T-helper 17 cell (primary cell): Measurements from ENCODE around the gene ANO10. TPM values are rescaled to one million over a fixed set of nuclear protein-coding genes. Genes with fewer than 3 reads are reported as not detected.
"Not testable (repeated sequence)": the region's sequence is repeated elsewhere in the genome, so short reads cannot be mapped to it uniquely, and the experiment has no call there.

Experiments
- ATAC-seq: fragments of 150-1000 bp; cut with Tn5 transposase; 2 replicates; pipeline ENCODE4 v1.10.0; 2021; ENCODE audit warnings: mild to moderate bottlenecking, moderate library complexity
- DNase-seq, 3 donors: peaks; one replicate each; pipeline versions ENCODE4 v3.0.0 to v3.0.0-alpha.2; 2020 to 2021
- H3K9me3 ChIP-seq: one replicate; pipeline ENCODE4 v1.7.0; 2013; ENCODE audit warnings: low read length, mild to moderate bottlenecking; ENCODE audit not compliant: control insufficient read depth, poor library complexity, severe bottlenecking
- H3K27ac Mint-ChIP-seq: one replicate; pipeline ENCODE4 v1.8.0; 2022; ENCODE audit warnings: mild to moderate bottlenecking, moderate library complexity, mixed read lengths
- H3K27me3 Mint-ChIP-seq: one replicate; pipeline ENCODE4 v1.8.0; 2022; ENCODE audit warnings: mixed read lengths
- H3K36me3 Mint-ChIP-seq: one replicate; pipeline ENCODE4 v1.8.0; 2022; ENCODE audit warnings: low read depth, mixed read lengths
- H3K4me1 Mint-ChIP-seq: one replicate; pipeline ENCODE4 v1.8.0; 2022; ENCODE audit warnings: mild to moderate bottlenecking, mixed read lengths
- H3K4me3 Mint-ChIP-seq: one replicate; pipeline ENCODE4 v1.8.0; 2022; ENCODE audit warnings: mild to moderate bottlenecking, moderate library complexity, mixed read lengths
- total RNA-seq, 4 donors: library from RNA in 2 of 4; stranded (reverse) in 2 of 4; gene quantifications; one replicate each; pipeline ENCODE4 v1.2.3 and lab custom pipeline; 2022 to 2026

ANO10 gene
- total RNA-seq, 2 donors from 2014 or later: 8.5 to 11.1 TPM

DNA sequence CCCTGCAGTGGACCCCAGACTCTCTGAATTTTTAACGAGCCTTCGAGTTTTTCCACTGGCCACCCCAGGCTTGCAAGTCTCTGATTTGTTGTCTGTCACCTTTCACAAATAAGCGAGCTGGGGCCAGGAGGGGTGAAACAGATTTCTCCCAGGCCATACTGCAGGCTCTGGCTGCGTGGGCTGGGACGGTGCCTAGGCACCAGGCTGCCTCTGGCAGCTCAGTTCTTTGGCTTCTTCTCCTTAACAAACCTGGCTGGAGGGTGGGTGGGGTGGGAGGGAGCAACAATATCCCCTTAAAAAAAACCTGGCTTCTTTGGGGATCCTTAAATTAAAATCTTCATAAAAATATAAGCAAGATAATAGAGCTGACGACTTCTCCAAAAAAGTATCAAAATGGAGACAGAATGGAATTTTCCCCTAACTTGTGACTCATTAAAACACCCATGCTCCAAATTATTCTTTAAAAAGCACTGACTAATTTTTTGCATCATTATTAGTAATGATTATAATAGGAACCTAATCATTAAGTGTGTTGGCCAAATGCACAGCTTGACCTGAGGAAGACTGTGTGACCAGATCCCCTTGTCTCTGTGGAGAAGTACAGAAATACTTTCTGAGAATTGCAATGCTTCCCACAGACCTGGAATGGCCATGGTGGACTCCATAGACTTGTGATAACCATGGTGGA is 251.4 kb downstream of the ANO10 start:
- Mint-ChIP-seq H3K27me3 (no peaks in the 10 kb centered on the region), H3K4me3 (no peak overlapping the region), H3K27ac (no peak overlapping the region), H3K36me3 (no peaks in the 10 kb centered on the region), H3K4me1 (no peaks in the 10 kb centered on the region)
- no peaks in the 10 kb centered on the region for H3K9me3 ChIP-seq
- ATAC-seq: no peak
- DNase-seq: no peak

GRCh38 chr3:43369404-43370292 is 252.2 kb downstream of the ANO10 start:
- H3K4me3 Mint-ChIP-seq: no peak overlapping the region
- H3K27me3 Mint-ChIP-seq: no peaks in the 10 kb centered on the region
- no peak overlapping the region for H3K27ac Mint-ChIP-seq
- H3K36me3 Mint-ChIP-seq: no peaks in the 10 kb centered on the region
- H3K9me3 ChIP-seq: no peaks in the 10 kb centered on the region
- no peaks in the 10 kb centered on the region for H3K4me1 Mint-ChIP-seq
- ATAC-seq: peak; percentile 28
- no peak for DNase-seq

GRCh38 chr3:43366885-43367284 is 254.9 kb downstream of the ANO10 start:
- H3K9me3 ChIP-seq: no peaks in the 10 kb centered on the region
- Mint-ChIP-seq H3K27me3 (no peaks in the 10 kb centered on the region), H3K4me3 (no peak overlapping the region), H3K4me1 (no peaks in the 10 kb centered on the region), H3K27ac (peak overlapping the region; percentile 74), H3K36me3 (no peaks in the 10 kb centered on the region)
- ATAC-seq (no peak), DNase-seq (no peak)

DNA sequence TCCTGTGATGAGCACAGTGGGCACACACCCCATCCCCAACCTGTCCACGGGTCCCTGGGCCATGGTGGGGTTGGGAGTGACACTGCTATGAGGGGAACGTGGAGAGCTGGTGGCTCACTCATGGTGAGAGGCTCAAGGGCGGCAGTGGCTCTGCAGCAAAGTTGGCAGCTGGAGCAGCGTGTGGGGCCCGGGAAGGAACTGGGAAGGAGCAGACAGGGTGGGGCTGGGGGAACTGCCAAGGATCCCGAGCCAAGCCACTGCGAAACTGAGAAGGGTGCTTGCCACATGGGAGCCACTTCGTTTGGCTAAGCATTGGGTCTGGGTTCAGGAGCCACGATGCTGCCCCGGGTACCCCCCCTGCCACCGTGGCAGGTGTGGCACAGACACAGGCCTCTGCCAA is 255.3 kb downstream of the ANO10 start:
- H3K4me1 Mint-ChIP-seq: no peaks in the 10 kb centered on the region
- DNase-seq: no peak
- no peak overlapping the region for H3K4me3 Mint-ChIP-seq
- H3K36me3 Mint-ChIP-seq: no peaks in the 10 kb centered on the region
- H3K9me3 ChIP-seq: no peaks in the 10 kb centered on the region
- H3K27ac Mint-ChIP-seq: peak overlapping the region; percentile 74
- H3K27me3 Mint-ChIP-seq: no peaks in the 10 kb centered on the region
- ATAC-seq: no peak

DNA sequence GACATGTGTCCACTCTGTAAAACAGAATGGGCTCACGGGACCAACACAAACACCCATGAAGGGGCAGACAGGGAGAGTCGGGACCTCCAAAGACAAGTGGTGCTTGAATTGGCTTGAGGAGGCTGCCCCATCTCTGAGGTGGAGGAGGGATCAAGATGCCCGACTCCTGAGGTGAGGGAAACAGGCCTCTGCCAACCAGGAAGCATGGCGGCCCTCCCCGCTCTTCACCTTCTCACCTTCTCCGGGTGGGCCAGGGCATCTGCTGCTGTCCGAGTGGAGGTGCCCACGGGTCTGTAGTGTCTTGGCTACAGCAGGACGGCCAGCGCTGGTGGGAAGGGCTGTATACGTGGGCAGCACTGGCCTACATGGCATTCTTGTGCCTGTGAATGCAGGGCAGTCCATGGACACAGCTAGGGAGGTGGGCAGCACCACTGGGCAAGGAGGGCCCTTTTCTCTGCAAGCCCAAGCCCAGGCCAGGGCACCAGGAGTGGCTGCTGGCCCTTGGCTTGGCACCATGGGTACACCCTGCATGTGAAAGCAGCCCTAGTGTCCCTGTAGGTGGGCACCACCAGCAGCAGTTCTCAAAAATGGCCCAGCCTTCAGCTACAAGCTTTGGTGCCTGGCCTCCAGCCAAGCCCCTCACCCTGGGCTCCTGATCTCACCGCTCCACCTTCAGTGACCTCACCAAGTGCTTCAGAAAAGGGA is 256.1 kb downstream of the ANO10 start:
- H3K36me3 Mint-ChIP-seq: no peaks in the 10 kb centered on the region
- H3K27me3 Mint-ChIP-seq: no peaks in the 10 kb centered on the region
- H3K27ac Mint-ChIP-seq: no peak overlapping the region
- ATAC-seq: no peak
- no peak for DNase-seq
- H3K4me1 Mint-ChIP-seq: no peaks in the 10 kb centered on the region
- no peak overlapping the region for H3K4me3 Mint-ChIP-seq
- no peaks in the 10 kb centered on the region for H3K9me3 ChIP-seq

DNA sequence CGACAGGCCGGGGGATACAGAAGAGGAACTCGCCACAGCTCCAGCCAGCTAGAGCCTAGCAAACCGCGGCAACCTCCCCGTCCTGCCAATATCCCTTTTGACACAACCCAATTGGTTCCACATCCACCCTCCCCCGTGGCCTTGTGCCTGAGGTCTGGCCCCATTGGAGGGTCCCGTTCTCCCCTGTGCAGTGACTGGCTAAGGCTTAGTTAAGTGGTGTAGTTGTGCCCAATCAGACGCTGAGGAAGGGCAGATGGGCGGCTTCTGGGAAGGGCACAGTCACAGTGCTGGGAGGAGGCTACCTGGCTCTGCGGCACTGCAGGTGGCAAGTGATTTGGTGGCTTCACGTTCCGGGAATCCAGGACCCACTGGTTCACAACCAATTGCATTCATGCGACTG is 256.9 kb downstream of the ANO10 start:
- Mint-ChIP-seq H3K27ac (no peak overlapping the region), H3K36me3 (no peaks in the 10 kb centered on the region), H3K4me3 (no peak overlapping the region), H3K27me3 (no peaks in the 10 kb centered on the region), H3K4me1 (no peaks in the 10 kb centered on the region)
- H3K9me3 ChIP-seq: no peaks in the 10 kb centered on the region
- DNase-seq: no peak
- no peak for ATAC-seq

DNA sequence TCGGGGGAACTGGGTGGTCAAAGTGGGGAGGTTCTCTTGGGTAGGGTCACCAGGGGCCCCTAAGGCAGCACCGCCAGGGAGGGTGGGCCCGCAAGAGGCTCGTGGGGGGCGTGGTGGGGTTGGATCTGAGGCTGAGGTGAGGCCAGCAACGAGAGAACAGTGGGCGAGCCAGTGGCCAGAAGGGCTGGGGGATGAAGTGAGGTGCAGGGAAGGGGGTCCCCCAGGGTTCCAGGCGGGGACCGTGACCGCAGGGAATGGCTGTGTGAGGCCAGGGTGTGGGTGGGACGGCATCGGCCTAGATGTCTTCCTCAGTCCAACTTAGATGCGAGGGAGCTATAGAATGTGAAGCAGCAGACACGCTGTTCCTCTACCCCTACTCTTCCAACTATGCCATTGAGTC is 257.3 kb downstream of the ANO10 start:
- Mint-ChIP-seq H3K4me3 (no peak overlapping the region), H3K27ac (no peak overlapping the region), H3K27me3 (no peaks in the 10 kb centered on the region), H3K36me3 (no peaks in the 10 kb centered on the region), H3K4me1 (no peaks in the 10 kb centered on the region)
- DNase-seq (no peak), ATAC-seq (no peak)
- H3K9me3 ChIP-seq: no peaks in the 10 kb centered on the region

- H3K27me3 Mint-ChIP-seq: no peaks in the 10 kb centered on the region
- no peak for ATAC-seq
Measured at GRCh38 chr3:43363621-43364266, 258.1 kb downstream of the ANO10 start.

GRCh38 chr3:43362961-43363360 is 258.9 kb downstream of the ANO10 start:
- ATAC-seq (no peak), DNase-seq (no peak)
- no peaks in the 10 kb centered on the region for H3K9me3 ChIP-seq
- H3K4me1 Mint-ChIP-seq: no peaks in the 10 kb centered on the region
- no peaks in the 10 kb centered on the region for H3K36me3 Mint-ChIP-seq
- H3K27ac Mint-ChIP-seq: peak overlapping the region; percentile 63
- H3K27me3 Mint-ChIP-seq: no peaks in the 10 kb centered on the region
- no peak overlapping the region for H3K4me3 Mint-ChIP-seq

More at GRCh38 chr3:43363621-43364266, 258.1 kb downstream of the ANO10 start:
- H3K27ac Mint-ChIP-seq: peak overlapping the region; percentile 63
- H3K36me3 Mint-ChIP-seq: no peaks in the 10 kb centered on the region
- H3K9me3 ChIP-seq: no peaks in the 10 kb centered on the region
- no peaks in the 10 kb centered on the region for H3K4me1 Mint-ChIP-seq
- no peak overlapping the region for H3K4me3 Mint-ChIP-seq
- no peak for DNase-seq

DNA sequence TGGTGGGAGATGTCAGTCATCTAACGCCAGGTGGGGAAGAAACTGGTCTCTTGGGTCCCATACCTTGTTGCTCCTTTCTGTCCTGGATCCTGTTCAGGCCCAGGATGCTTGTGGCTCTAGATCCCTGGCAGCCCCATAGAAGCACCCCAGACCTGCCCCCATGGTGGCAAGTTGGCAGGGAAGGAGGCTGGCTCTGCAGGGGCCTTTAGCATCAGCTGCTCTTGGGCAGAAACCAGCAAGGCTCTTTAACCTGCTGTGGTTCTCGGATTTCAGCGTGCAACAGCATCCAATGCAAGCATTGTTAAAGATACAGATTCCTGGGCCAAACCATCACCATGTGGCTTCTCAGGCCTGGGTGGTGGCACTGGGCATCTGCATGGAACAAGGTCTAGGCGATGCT is 259.6 kb downstream of the ANO10 start:
- no peaks in the 10 kb centered on the region for H3K36me3 Mint-ChIP-seq
- peak overlapping the region; percentile 63 for H3K27ac Mint-ChIP-seq
- H3K9me3 ChIP-seq: no peaks in the 10 kb centered on the region
- H3K27me3 Mint-ChIP-seq: no peaks in the 10 kb centered on the region
- H3K4me3 Mint-ChIP-seq: no peak overlapping the region
- H3K4me1 Mint-ChIP-seq: no peaks in the 10 kb centered on the region
- ATAC-seq (no peak), DNase-seq (no peak)

GRCh38 chr3:43361077-43361476 is 260.7 kb downstream of the ANO10 start:
- H3K9me3 ChIP-seq: no peaks in the 10 kb centered on the region
- Mint-ChIP-seq H3K4me3 (no peak overlapping the region), H3K4me1 (no peaks in the 10 kb centered on the region), H3K36me3 (no peaks in the 10 kb centered on the region), H3K27me3 (no peaks in the 10 kb centered on the region), H3K27ac (no peak overlapping the region)
- no peak for ATAC-seq
- no peak for DNase-seq

DNA sequence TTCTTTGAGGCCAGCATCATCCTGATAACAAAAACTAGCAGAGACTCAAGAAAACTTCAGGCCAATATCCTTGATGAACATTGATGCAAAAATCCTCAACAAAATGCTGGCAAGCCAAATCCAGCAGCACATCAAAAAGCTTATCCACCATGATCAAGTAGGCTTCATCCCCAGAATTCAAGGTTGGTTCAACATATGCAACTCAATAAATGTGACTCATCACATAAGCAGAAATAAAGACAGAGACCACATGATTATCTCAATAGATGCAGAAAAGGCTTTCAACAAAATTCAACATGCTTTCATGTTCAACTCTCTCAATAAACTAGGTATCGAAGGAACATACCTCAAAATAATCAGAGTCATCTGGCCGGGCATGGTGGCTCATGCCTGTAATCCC is 265.8 kb downstream of the ANO10 start:
- H3K27ac Mint-ChIP-seq, ATAC-seq, H3K36me3 Mint-ChIP-seq, H3K4me3 Mint-ChIP-seq, H3K4me1 Mint-ChIP-seq, DNase-seq, H3K27me3 Mint-ChIP-seq, H3K9me3 ChIP-seq: not testable (repeated sequence)
